VCaP (cell line): ENCODE measurements around the gene ADAMTS14.
"Not testable (repeated sequence)": the region's sequence is repeated elsewhere in the genome, so short reads cannot be mapped to it uniquely, and the experiment has no call there.

ENCODE experiments used
- H3K27ac ChIP-seq: fragments of 450-650 bp; 2 replicates; pipeline ENCODE4 v1.5.1; 2017
- CTCF ChIP-seq: fragments of 450-650 bp; conservative IDR thresholded peaks from 2 replicates; pipeline ENCODE4 v1.5.1; 2017; ENCODE audit warnings: mild to moderate bottlenecking, moderate library complexity

The ADAMTS14 gene

DNA sequence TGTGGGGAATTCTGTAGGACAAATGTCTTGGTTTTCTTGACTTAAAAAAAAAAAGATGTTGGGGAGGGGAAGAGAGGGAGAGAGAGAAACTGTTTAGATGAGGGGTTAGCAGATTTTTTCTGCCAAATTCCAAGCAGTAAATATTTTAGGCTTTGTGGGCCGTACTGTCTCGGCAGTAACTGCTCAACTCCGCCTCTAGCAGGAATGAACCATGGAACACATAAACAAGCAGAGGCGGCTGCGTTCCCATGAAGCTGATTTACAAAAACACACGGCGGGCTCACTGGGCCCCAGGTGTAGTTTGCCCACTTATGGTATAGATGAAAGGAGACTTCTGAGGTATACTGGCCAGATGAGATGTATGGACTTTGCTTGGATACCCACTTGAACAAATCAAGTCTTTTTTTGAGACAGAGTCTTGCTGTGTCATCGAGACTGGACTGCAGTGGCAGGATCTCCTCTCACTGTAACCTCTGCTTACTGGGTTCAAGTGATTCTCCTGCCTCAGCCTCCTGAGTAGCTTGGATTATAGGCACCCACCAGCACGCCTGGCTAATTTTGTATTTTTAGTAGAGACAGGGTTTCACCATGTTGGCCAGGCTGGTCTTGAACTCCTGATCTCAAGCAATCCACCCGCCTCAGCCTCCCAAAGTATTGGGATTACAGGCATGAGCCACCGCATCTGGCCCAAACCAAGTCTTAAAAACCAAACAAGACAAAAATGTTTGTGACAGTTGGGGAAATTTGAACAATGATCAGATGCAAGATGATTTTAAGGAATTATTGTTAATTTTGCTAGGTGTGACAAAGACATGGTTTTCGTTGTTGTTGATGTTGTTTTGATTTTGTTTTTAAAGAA lies 9.7 kb upstream of the ADAMTS14 start:
- TF ChIP-seq CTCF, result no peak

GRCh38 chr10:70663458-70664409 lies 8.6 kb upstream of the ADAMTS14 start:
- not testable (repeated sequence) for H3K27ac ChIP-seq

More for the DNA sequence above, 9.7 kb upstream of the ADAMTS14 start:
- no peak overlapping the region for H3K27ac ChIP-seq

- H3K27ac ChIP-seq, result no peak overlapping the region
- no peak for TF ChIP-seq CTCF
These were observed 7.6 kb upstream of the ADAMTS14 start for GRCh38 chr10:70664702-70665195.

DNA sequence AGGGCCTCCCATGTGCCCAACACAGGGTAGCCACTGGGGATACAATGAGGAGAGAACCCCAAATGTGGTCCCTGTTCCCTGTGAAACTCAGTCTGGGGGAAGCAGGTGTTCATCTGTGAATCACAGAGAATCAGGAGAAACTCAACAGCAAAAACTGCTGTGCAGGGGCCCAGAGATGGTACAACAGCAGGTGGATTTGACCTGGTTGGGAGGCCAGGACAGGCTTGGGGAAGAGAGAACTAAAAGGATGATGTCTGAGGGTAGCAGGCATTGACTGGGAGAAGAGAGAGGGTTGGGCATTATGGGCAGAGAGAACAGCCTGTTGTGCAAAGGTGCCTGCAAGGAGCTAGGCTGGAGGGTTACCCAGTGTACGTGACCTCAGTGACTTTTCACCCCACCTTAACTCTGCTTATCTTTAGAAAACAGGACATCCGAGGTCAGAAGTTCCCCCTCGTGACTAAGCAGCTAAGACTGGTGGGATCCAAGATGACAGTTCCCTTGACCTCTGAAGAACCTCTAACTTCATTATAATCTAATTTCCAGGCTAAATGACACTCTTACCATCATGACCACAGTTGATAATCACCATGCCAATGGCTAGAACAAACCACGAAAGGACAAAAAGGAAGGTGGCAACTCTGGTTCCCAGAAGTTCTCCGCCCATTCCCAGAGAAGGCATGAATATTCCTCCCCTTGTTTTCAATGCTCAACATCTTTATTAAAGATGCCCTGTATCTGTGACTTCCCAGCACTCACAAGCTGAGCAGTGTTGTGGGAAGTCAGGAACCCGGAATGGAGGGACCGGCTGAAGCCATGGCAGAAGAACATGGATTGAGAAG lies 5.1 kb upstream of the ADAMTS14 start:
- no peak for TF ChIP-seq CTCF

GRCh38 chr10:70667818-70668217 lies 4.5 kb upstream of the ADAMTS14 start:
- not testable (repeated sequence) for H3K27ac ChIP-seq

More for the DNA sequence above, 5.1 kb upstream of the ADAMTS14 start:
- H3K27ac ChIP-seq, result no peak overlapping the region

- no peak overlapping the region for H3K27ac ChIP-seq
- TF ChIP-seq CTCF, result no peak
These were observed 3.8 kb upstream of the ADAMTS14 start for GRCh38 chr10:70668454-70668970.

GRCh38 chr10:70669015-70669414 lies 3.3 kb upstream of the ADAMTS14 start:
- TF ChIP-seq CTCF, result no peak
- H3K27ac ChIP-seq, result no peak overlapping the region
